ENCODE measurements around the gene IGF2BP3. TPM values are rescaled to one million over a fixed set of nuclear protein-coding genes. Genes with fewer than 3 reads are reported as not detected.
A peak's percentile ranks its signal among the peaks of the same experiment; 100 is the strongest.

IGF2BP3 gene
- total and polyA plus RNA-seq, 5 donors from 2014 or later = 1.7 TPM; not detected in 4

GRCh38 chr7:23264916-23265458, 205.3 kb downstream of the IGF2BP3 start:
- Histone ChIP-seq H3K9me3 (ENCODE audit: control insufficient read depth in 2 of 2, low read length in 2 of 2) (no peaks in the 10 kb centered on the region), H3K4me1 (ENCODE audit: control insufficient read depth, insufficient read depth, low read length, poor library complexity, severe bottlenecking) (no peaks in the 10 kb centered on the region), H3K36me3 (ENCODE audit: control insufficient read depth, insufficient read depth, low read length) (no peaks in the 10 kb centered on the region), H3K4me3 (ENCODE audit: low read depth, low read length) (no peak overlapping the region), H3K27me3 (ENCODE audit: control insufficient read depth, insufficient read depth, low read length) (no peaks in the 10 kb centered on the region), H3K27ac (ENCODE audit: insufficient read depth, low read length, poor library complexity, severe bottlenecking) (no peak overlapping the region)
- H3K27me3 Mint-ChIP-seq = no peaks in the 10 kb centered on the region
- H3K9me3 Mint-ChIP-seq = peaks cover 0 to 2% (median 0%) of the 10 kb centered on the region in 7 donors
- no peak overlapping the region for H3K4me3 Mint-ChIP-seq
- H3K4me1 Mint-ChIP-seq = no peaks in the 10 kb centered on the region
- ATAC-seq (ENCODE audit: low read depth in 2 of 2) (no peak), DNase-seq (peak in 1 of 3 donors; percentile 12)
- no peaks in the 10 kb centered on the region for H3K36me3 Mint-ChIP-seq
- no peak overlapping the region for H3K27ac Mint-ChIP-seq

GRCh38 chr7:23261843-23262452, 208.3 kb downstream of the IGF2BP3 start:
- H3K9me3 ChIP-seq (ENCODE audit: control insufficient read depth in 2 of 2, low read length in 2 of 2) = no peaks in the 10 kb centered on the region
- Mint-ChIP-seq H3K36me3 (no peaks in the 10 kb centered on the region), H3K9me3 (peaks cover 0 to 2% (median 0%) of the 10 kb centered on the region in 7 donors), H3K4me1 (no peaks in the 10 kb centered on the region), H3K4me3 (no peak overlapping the region), H3K27me3 (peaks cover 5% of the 10 kb centered on the region), H3K27ac (no peak overlapping the region)
- peak overlapping the region; percentile 11 for H3K4me3 ChIP-seq (ENCODE audit: low read depth, low read length)
- no peaks in the 10 kb centered on the region for H3K4me1 ChIP-seq (ENCODE audit: control insufficient read depth, insufficient read depth, low read length, poor library complexity, severe bottlenecking)
- peak; percentile 21 to 73 (median 47) for DNase-seq
- H3K27ac ChIP-seq (ENCODE audit: insufficient read depth, low read length, poor library complexity, severe bottlenecking) = no peak overlapping the region
- H3K27me3 ChIP-seq (ENCODE audit: control insufficient read depth, insufficient read depth, low read length) = no peaks in the 10 kb centered on the region
- H3K36me3 ChIP-seq (ENCODE audit: control insufficient read depth, insufficient read depth, low read length) = no peaks in the 10 kb centered on the region
- peak; percentile 83 to 84 for ATAC-seq (ENCODE audit: low read depth in 2 of 2)

GRCh38 chr7:23260371-23260770, 209.9 kb downstream of the IGF2BP3 start:
- Mint-ChIP-seq H3K27me3 (peaks cover 20% of the 10 kb centered on the region), H3K4me3 (no peak overlapping the region), H3K4me1 (no peaks in the 10 kb centered on the region), H3K36me3 (no peaks in the 10 kb centered on the region), H3K9me3 (peaks cover 0 to 2% (median 0%) of the 10 kb centered on the region in 7 donors), H3K27ac (no peak overlapping the region)
- H3K4me1 ChIP-seq (ENCODE audit: control insufficient read depth, insufficient read depth, low read length, poor library complexity, severe bottlenecking) = no peaks in the 10 kb centered on the region
- no peaks in the 10 kb centered on the region for H3K9me3 ChIP-seq (ENCODE audit: control insufficient read depth in 2 of 2, low read length in 2 of 2)
- H3K4me3 ChIP-seq (ENCODE audit: low read depth, low read length) = no peak overlapping the region
- H3K27ac ChIP-seq (ENCODE audit: insufficient read depth, low read length, poor library complexity, severe bottlenecking) = no peak overlapping the region
- no peaks in the 10 kb centered on the region for H3K36me3 ChIP-seq (ENCODE audit: control insufficient read depth, insufficient read depth, low read length)
- ATAC-seq (ENCODE audit: low read depth in 2 of 2) (no peak), DNase-seq (no peak)
- peaks cover 2% of the 10 kb centered on the region for H3K27me3 ChIP-seq (ENCODE audit: control insufficient read depth, insufficient read depth, low read length)

Other genes starting within 250 kb of the IGF2BP3 start
- gene GPNMB, start 223.7 kb downstream of the IGF2BP3 start, total RNA-seq = not detected
- under 1 TPM in 1 of 4 donors, not detected in 3; 0.66 TPM for gene GPNMB, start 223.7 kb downstream of the IGF2BP3 start, polyA plus RNA-seq
- 34.3 TPM for gene MALSU1, start 171.2 kb downstream of the IGF2BP3 start, total RNA-seq
- gene MALSU1, start 171.2 kb downstream of the IGF2BP3 start, polyA plus RNA-seq = 10 to 100 TPM; 72.6 to 86.2 (median 80.6) TPM
- gene TRA2A, start 61.5 kb upstream of the IGF2BP3 start, total RNA-seq = 292 TPM
- gene TRA2A, start 61.5 kb upstream of the IGF2BP3 start, polyA plus RNA-seq = 10 to 100 TPM; 32.6 to 71.6 (median 51.0) TPM
- gene CCDC126, start 126.9 kb upstream of the IGF2BP3 start, total RNA-seq = 14.0 TPM
- gene CCDC126, start 126.9 kb upstream of the IGF2BP3 start, polyA plus RNA-seq = 10 to 100 TPM; 17.9 to 25.0 (median 22.2) TPM
- gene FAM221A, start 209.7 kb upstream of the IGF2BP3 start, total RNA-seq = 3.5 TPM
- gene FAM221A, start 209.7 kb upstream of the IGF2BP3 start, polyA plus RNA-seq = 1 to 10 TPM; 3.1 to 9.0 (median 5.4) TPM
- 0.44 TPM for gene STK31, start 239.7 kb upstream of the IGF2BP3 start, total RNA-seq
- gene STK31, start 239.7 kb upstream of the IGF2BP3 start, polyA plus RNA-seq = under 1 TPM in 1 of 4 donors, not detected in 3; 0.11 TPM